Mucosa of descending colon (tissue), 3 donors: ENCODE measurements around the gene FAXDC2. TPM values are rescaled to one million over a fixed set of nuclear protein-coding genes. Genes with fewer than 3 reads are reported as not detected.

Experiments used
- ATAC-seq: fragments of 200-7000 bp; cut with Tn5 transposase; one replicate; pipeline ENCODE4 v1.9.1; 2020; ENCODE audit warnings: mild to moderate bottlenecking, moderate library complexity
- DNase-seq, 3 donors: peaks; one replicate each; pipeline ENCODE4 v3.0.0-alpha.2; 2020
- H3K36me3 ChIP-seq: fragments of 200-600 bp; one replicate; pipeline ENCODE4 v1.8.0; 2021; ENCODE audit warnings: low read depth, mild to moderate bottlenecking
- H3K4me1 ChIP-seq: fragments of 200-600 bp; one replicate; pipeline ENCODE4 v1.8.0; 2021; ENCODE audit warnings: low read depth, mild to moderate bottlenecking
- H3K4me3 ChIP-seq: fragments of 200-600 bp; one replicate; pipeline ENCODE4 v1.8.0; 2021; ENCODE audit warnings: mild to moderate bottlenecking
- H3K9me3 ChIP-seq: fragments of 200-600 bp; one replicate; pipeline ENCODE4 v1.8.0; 2021; ENCODE audit warnings: mild to moderate bottlenecking
- CTCF ChIP-seq: fragments of 200-600 bp; IDR thresholded peaks from one replicate; pipeline ENCODE4 v1.8.0; 2022; ENCODE audit warnings: antibody characterized with exemption, mild to moderate bottlenecking
- intact Hi-C, 2 donors: fragments of 100-400 bp; cut with DNase I in 1 of 2; cut with micrococcal nuclease in 1 of 2; formaldehyde crosslinking; loops; one replicate each; pipeline versions ENCODE4 v1.11.0 to v1.11.1; 2022; cut with DNase I, micrococcal nuclease
- total RNA-seq, 3 donors: library from RNA; stranded (reverse); fragmentation: NEBNext Ultra II Directional in 2 of 3; extraction: Animal tissue kit (Norgen Biotek cat#: 25700) in 2 of 3; gene quantifications; one replicate each; pipeline versions ENCODE4 v1.2.1 to v1.2.4, GENCODE V29; 2021 to 2023
- donor health status: DM: no; HTN: no; CAD: no; lungs with moderate emphysema.
- donor health status: DM: no; HTN: no; CAD: no.
- donor health status: DM: no; HTN: yes; CAD: no.

FAXDC2 gene
- total RNA-seq, 3 donors from 2014 or later = 18.1 to 55.9 (median 20.9) TPM

DNA sequence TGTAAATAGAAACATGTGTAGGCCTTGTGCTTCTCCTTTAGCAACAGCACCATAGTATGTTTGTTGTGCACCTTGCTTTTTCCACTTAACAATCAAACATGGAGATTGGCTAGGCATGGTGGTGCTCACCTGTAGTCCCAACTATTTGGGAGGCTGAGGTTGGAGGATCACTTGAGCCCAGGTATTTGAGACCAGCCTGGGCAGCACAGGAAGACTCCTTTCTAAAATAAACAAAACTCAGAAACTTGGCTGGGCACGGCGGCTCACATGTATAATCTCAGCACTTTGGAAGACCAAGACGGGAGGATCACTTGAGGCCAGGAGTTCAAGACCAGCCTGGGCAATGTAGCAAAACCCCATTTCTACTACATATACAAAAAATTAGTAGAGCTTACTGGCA is 948 bp upstream of the FAXDC2 start:
- Histone ChIP-seq H3K4me3 (no peak overlapping the region), H3K36me3 (no peaks in the 10 kb centered on the region), H3K4me1 (no peaks in the 10 kb centered on the region), H3K9me3 (no peaks in the 10 kb centered on the region)
- intact Hi-C loops = no loop called here
- ATAC-seq (no peak), DNase-seq (no peak)
- TF ChIP-seq CTCF = no peak

GRCh38 chr5:154849791-154850201 is 607 bp downstream of the FAXDC2 start:
- DNase-seq = no peak
- H3K9me3 ChIP-seq = no peaks in the 10 kb centered on the region
- TF ChIP-seq CTCF = no peak
- H3K4me1 ChIP-seq = no peaks in the 10 kb centered on the region
- intact Hi-C loops = no loop called here
- H3K4me3 ChIP-seq = no peak overlapping the region
- ATAC-seq = no peak
- H3K36me3 ChIP-seq = no peaks in the 10 kb centered on the region

- H3K4me1 ChIP-seq = no peaks in the 10 kb centered on the region
- no peak for TF ChIP-seq CTCF
Measured at GRCh38 chr5:154849264-154849785, 1.1 kb downstream of the FAXDC2 start.

DNA sequence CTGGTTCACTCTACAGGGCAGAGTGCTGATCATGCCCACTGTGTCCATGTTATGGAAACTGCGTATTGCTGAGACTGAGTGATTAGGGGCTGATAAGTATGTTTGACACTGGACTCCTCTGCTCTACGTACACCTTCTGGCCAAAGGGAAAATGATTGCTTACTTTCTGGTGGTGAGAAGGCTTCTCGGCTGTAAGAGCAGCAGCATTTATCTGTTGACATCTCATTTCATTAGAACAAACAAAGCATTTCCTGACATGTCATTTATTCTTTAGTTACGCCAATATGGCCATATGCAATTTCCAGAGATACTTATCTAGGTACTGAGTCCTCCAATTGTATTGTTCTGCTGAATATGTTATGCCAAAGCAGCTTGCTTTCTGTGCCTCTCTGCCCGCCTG is 5.6 kb downstream of the FAXDC2 start:
- intact Hi-C loops = no loop called here
- Histone ChIP-seq H3K36me3 (no peaks in the 10 kb centered on the region), H3K9me3 (no peaks in the 10 kb centered on the region), H3K4me3 (no peak overlapping the region), H3K4me1 (no peaks in the 10 kb centered on the region)
- TF ChIP-seq CTCF = no peak
- ATAC-seq (no peak), DNase-seq (no peak)

More at GRCh38 chr5:154849264-154849785, 1.1 kb downstream of the FAXDC2 start:
- no peak for ATAC-seq
- Histone ChIP-seq H3K9me3 (no peaks in the 10 kb centered on the region), H3K36me3 (no peaks in the 10 kb centered on the region), H3K4me3 (no peak overlapping the region)
- intact Hi-C loops = no loop called here
- DNase-seq = no peak

GRCh38 chr5:154842689-154843530 is 7.5 kb downstream of the FAXDC2 start:
- DNase-seq = no peak
- TF ChIP-seq CTCF = no peak
- H3K36me3 ChIP-seq = no peaks in the 10 kb centered on the region
- peaks cover 2% of the 10 kb centered on the region for H3K4me1 ChIP-seq
- no peak for ATAC-seq
- intact Hi-C loops = no loop called here
- no peak overlapping the region for H3K4me3 ChIP-seq
- H3K9me3 ChIP-seq = no peaks in the 10 kb centered on the region
